ENCODE results near the gene ACSL1.

GRCh38 chr4:184774152-184774551, 51.6 kb downstream of the ACSL1 start:
- TF ChIP-seq POLR2A (IDR thresholded peaks at IDR 0.05) (no peak), CTCF (IDR thresholded peaks at IDR 0.05) (no peak)

Measured in stomach (tissue), 4 donors.